OCI-LY3 (cell line): Measurements from ENCODE around the gene RSL1D1.
"Not testable (repeated sequence)": the region's sequence is repeated elsewhere in the genome, so short reads cannot be mapped to it uniquely, and the experiment has no call there.

Experiments used
- H2AFZ ChIP-seq: fragments of 200-600, 300-600 bp; shearing (Covaris generic); 2 replicates; pipeline ENCODE4 v1.6.0; 2014; ENCODE audit warnings: antibody characterized with exemption, low read depth, low read length
- H3K27ac ChIP-seq: fragments of 200-600, 300-600 bp; sonication (generic); 2 replicates; pipeline ENCODE4 v1.5.1; 2014; ENCODE audit warnings: mild to moderate bottlenecking, low read length, moderate library complexity, mixed read lengths
- H3K27me3 ChIP-seq: fragments of 200-600, 300-600 bp; sonication (generic); 2 replicates; pipeline ENCODE4 v1.6.1; 2014; ENCODE audit warnings: low read depth, low read length, mixed read lengths
- H3K36me3 ChIP-seq: fragments of 200-600, 300-600 bp; sonication (generic); replicated peaks from 2 replicates; pipeline ENCODE3; 2014; ENCODE audit warnings: low read depth, low read length, mixed read lengths
- H3K4me1 ChIP-seq: fragments of 300-600, 200-600 bp; sonication (generic); 2 replicates; pipeline ENCODE4 v1.6.1; 2014; ENCODE audit warnings: low read length, mixed read lengths
- H3K4me2 ChIP-seq: fragments of 200-600, 300-600 bp; sonication (generic); 2 replicates; pipeline ENCODE4 v1.6.1; 2014; ENCODE audit warnings: low read length, mixed read lengths
- H3K4me3 ChIP-seq: fragments of 300-600, 200-600 bp; sonication (generic); 2 replicates; pipeline ENCODE4 v1.5.1; 2014; ENCODE audit warnings: antibody characterized with exemption, mild to moderate bottlenecking, low read length, moderate library complexity
- H3K79me2 ChIP-seq: fragments of 300-600, 200-600 bp; shearing (Covaris generic); 2 replicates; pipeline ENCODE4 v1.6.1; 2014; ENCODE audit warnings: mild to moderate bottlenecking, low read length, mixed read lengths
- H3K9ac ChIP-seq: fragments of 300-600, 200-600 bp; shearing (Covaris generic); 2 replicates; pipeline ENCODE4 v1.6.0; 2014; ENCODE audit warnings: mild to moderate bottlenecking, low read length, moderate library complexity
- H3K9me3 ChIP-seq: fragments of 200-600, 300-600 bp; shearing (Covaris generic); 2 replicates; pipeline ENCODE4 v1.6.1; 2014; ENCODE audit warnings: low read length, mixed read lengths; ENCODE audit not compliant: insufficient read depth
- H4K20me1 ChIP-seq: fragments of 200-600, 300-600 bp; sonication (generic); 2 replicates; pipeline ENCODE4 v1.6.1; 2016; ENCODE audit warnings: low read length, mixed read lengths; ENCODE audit not compliant: insufficient read depth
- EZH2phosphoT487 ChIP-seq: fragments of 200-600 bp; shearing (Covaris generic); IDR thresholded peaks from 2 replicates; pipeline ENCODE4 v1.6.1; 2018; ENCODE audit warnings: antibody characterized with exemption, mixed run types, low read depth
- TF ChIP-seq, protein P1 (sequence below): fragments of 200-600, 300-600 bp; sonication (generic); IDR thresholded peaks from 2 replicates; pipeline ENCODE4 v1.5.1; 2014; ENCODE audit warnings: antibody characterized with exemption, low read length, low read depth

RSL1D1 gene

DNA sequence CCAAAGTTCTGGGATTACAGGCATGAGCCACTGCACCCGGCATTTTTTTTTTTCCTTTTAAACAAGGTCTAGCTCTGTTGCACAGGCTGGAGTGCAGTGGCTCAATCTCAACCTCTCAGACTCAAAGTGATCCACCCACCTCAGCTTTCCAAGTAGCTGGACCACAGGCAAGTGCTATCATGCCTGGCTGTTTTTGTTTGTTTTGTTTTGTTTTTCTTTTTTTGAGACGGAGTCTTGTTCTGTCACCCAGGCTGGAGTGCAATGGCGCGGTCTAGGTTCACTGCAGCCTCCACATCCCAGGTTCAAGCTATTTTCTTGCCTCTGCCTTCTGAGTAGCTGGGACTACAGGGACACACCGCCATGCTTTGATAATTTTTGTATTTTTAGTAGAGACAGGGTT is 35.2 kb downstream of the RSL1D1 start:
- H3K4me2 ChIP-seq = no peak overlapping the region
- peaks cover 4% of the 10 kb centered on the region for H3K4me1 ChIP-seq
- TF ChIP-seq, protein P1, sequence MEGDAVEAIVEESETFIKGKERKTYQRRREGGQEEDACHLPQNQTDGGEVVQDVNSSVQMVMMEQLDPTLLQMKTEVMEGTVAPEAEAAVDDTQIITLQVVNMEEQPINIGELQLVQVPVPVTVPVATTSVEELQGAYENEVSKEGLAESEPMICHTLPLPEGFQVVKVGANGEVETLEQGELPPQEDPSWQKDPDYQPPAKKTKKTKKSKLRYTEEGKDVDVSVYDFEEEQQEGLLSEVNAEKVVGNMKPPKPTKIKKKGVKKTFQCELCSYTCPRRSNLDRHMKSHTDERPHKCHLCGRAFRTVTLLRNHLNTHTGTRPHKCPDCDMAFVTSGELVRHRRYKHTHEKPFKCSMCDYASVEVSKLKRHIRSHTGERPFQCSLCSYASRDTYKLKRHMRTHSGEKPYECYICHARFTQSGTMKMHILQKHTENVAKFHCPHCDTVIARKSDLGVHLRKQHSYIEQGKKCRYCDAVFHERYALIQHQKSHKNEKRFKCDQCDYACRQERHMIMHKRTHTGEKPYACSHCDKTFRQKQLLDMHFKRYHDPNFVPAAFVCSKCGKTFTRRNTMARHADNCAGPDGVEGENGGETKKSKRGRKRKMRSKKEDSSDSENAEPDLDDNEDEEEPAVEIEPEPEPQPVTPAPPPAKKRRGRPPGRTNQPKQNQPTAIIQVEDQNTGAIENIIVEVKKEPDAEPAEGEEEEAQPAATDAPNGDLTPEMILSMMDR = no peak
- TF ChIP-seq EZH2phosphoT487 = no peak
- H3K9me3 ChIP-seq = no peaks in the 10 kb centered on the region
- no peaks in the 10 kb centered on the region for H3K27me3 ChIP-seq
- no peak overlapping the region for H2AFZ ChIP-seq
- H3K79me2 ChIP-seq = no peaks in the 10 kb centered on the region
- H4K20me1 ChIP-seq = no peaks in the 10 kb centered on the region
- H3K9ac ChIP-seq = no peak overlapping the region
- no peaks in the 10 kb centered on the region for H3K36me3 ChIP-seq
- H3K27ac ChIP-seq = no peak overlapping the region
- no peak overlapping the region for H3K4me3 ChIP-seq

DNA sequence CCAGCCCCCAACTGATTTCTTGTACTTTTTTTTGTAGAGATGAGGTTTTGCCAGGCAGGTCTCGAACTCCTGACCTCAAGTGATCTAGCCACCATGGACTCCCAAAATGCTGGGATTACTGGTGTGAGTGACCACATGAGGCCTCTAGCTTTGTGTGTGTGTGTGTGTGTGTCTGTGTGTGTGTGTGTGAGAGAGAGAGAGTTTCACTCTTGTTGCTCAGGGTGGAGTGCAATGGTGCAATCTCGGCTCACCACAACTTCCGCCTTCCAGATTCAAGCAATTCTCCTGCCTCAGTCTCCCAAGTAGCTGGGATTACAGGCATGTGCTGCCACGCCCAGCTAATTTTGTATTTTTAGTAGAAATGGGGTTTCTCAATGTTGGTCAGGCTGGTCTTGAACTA is 36.5 kb downstream of the RSL1D1 start:
- not testable (repeated sequence) for H3K4me2 ChIP-seq

DNA sequence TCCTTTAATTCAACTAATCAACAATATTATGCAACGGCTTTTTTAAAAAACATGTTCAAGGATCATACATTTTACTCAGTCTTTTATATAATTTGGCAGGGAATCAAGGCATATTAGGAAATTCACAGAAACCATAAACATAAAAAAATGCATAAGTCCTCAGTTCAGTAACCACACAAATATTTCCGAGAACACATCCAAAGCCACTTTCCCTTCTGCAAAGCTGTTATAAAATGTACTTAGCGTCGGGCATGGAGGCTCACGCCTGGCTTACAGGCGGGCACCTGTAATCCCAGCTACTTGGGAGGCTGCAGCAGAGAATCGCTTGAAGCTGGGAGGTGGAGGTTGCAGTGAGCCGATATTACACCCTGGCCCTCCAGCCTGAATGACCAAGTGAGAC is 44.6 kb downstream of the RSL1D1 start:
- no peak overlapping the region for H3K27ac ChIP-seq
- H3K79me2 ChIP-seq = no peaks in the 10 kb centered on the region
- no peak overlapping the region for H3K4me3 ChIP-seq
- H3K36me3 ChIP-seq = no peaks in the 10 kb centered on the region
- H3K9ac ChIP-seq = no peak overlapping the region
- no peak overlapping the region for H2AFZ ChIP-seq
- no peaks in the 10 kb centered on the region for H3K9me3 ChIP-seq
- H3K27me3 ChIP-seq = no peaks in the 10 kb centered on the region
- H4K20me1 ChIP-seq = 0 out of 2 replicates have a peak, but pooled peaks cover 1% of the 10 kb centered on the region
- no peak overlapping the region for H3K4me2 ChIP-seq
- H3K4me1 ChIP-seq = peaks cover 15% of the 10 kb centered on the region
- no peak for TF ChIP-seq EZH2phosphoT487
- TF ChIP-seq, protein P1 = no peak

More for the DNA sequence above, 36.5 kb downstream of the RSL1D1 start:
- H3K27me3 ChIP-seq, H3K79me2 ChIP-seq, H3K36me3 ChIP-seq, H2AFZ ChIP-seq, H3K9me3 ChIP-seq, H3K9ac ChIP-seq, H3K27ac ChIP-seq, H4K20me1 ChIP-seq, H3K4me3 ChIP-seq: not testable (repeated sequence)
- H3K4me1 ChIP-seq = peaks cover 12% of the 10 kb centered on the region

DNA sequence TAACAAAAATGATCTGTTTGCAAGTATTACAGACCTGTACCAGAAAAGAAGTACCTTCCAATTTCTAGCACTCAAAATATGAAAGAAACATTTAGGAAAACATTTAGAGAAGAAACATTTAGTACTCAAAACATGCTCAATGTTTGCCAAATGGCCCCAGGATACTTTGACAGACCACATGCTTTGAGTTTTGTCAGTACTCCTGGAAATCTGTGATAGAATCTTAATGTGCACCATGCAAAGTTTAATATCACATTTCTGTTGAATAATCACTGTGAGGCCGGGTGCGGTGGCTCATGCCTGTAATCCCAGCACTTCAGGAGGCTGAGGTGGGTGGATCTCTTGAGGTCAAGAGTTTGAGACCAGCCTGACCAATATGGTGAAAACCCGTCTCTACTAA is 45.8 kb downstream of the RSL1D1 start:
- Histone ChIP-seq H3K4me2 (no peak overlapping the region), H3K36me3 (no peaks in the 10 kb centered on the region), H3K27me3 (no peaks in the 10 kb centered on the region), H4K20me1 (0 out of 2 replicates have a peak, but pooled peaks cover 7% of the 10 kb centered on the region), H3K9ac (no peak overlapping the region), H3K4me3 (no peak overlapping the region), H3K4me1 (peaks cover 11% of the 10 kb centered on the region), H3K79me2 (peaks cover 9% of the 10 kb centered on the region), H3K27ac (no peak overlapping the region), H3K9me3 (no peaks in the 10 kb centered on the region), H2AFZ (no peak overlapping the region)
- TF ChIP-seq EZH2phosphoT487 = no peak
- TF ChIP-seq, protein P1 = no peak
